Right cardiac atrium (tissue), 5 donors: ENCODE data around the gene RLF. TPM values are rescaled to one million over a fixed set of nuclear protein-coding genes. Genes with fewer than 3 reads are reported as not detected.
"Not testable (repeated sequence)": the region's sequence is repeated elsewhere in the genome, so short reads cannot be mapped to it uniquely, and the experiment has no call there.

Experiments
- ATAC-seq, 2 donors: fragments of 200-7000 bp; cut with Tn5 transposase; one replicate each; pipeline versions ENCODE4 v1.8.0 to v1.9.1; 2020; ENCODE audit warnings: moderate library complexity in 2 of 2, mild to moderate bottlenecking in 1 of 2
- DNase-seq, 3 donors: peaks; one replicate each; pipeline ENCODE4 v3.0.0-alpha.2; 2020
- H3K27ac ChIP-seq: one replicate; pipeline ENCODE4 v1.5.1; 2013; ENCODE audit warnings: mild to moderate bottlenecking, low read length, control low read depth, moderate library complexity
- H3K27me3 ChIP-seq: one replicate; pipeline ENCODE4 v1.6.1; 2013; ENCODE audit not compliant: control insufficient read depth, insufficient read depth
- H3K4me1 ChIP-seq: one replicate; pipeline ENCODE4 v1.6.1; 2013; ENCODE audit warnings: low read length; ENCODE audit not compliant: control insufficient read depth, insufficient read depth
- H3K4me3 ChIP-seq: one replicate; pipeline ENCODE4 v1.5.1; 2013; ENCODE audit warnings: low read length, control low read depth
- H3K9me3 ChIP-seq: one replicate; pipeline ENCODE4 v1.6.1; 2013; ENCODE audit warnings: low read length; ENCODE audit not compliant: control insufficient read depth
- WGBS: extraction: QIAGEN DNeasy Blood & Tissue Kit; methylation state at CpG from one replicate; pipeline ENCODE4 v1.1.7; 2013; 5-methylcytosine and 5-hydroxymethylcytosine counted together
- intact Hi-C, 4 donors: fragments of 100-400 bp; cut with DNase I; formaldehyde crosslinking; loops; one replicate each; pipeline versions ENCODE4 v1.11.0 to v1.14.0; 2022 to 2023
- polyA plus RNA-seq: library from polyadenylated mRNA; stranded (reverse); fragments of 200-250 nt; gene quantifications from one replicate; pipeline ENCODE4 v1.2.3, GENCODE V29; 2013
- total RNA-seq, 4 donors: library from RNA; stranded (reverse); fragmentation: NEBNext Ultra II Directional; extraction: Animal tissue kit (Norgen Biotek cat#: 25700); gene quantifications; one replicate each; pipeline ENCODE4 v1.2.1, GENCODE V29; 2021
- donor health status: healthy with polysubstance abuse.
- donor health status: DM: no; HTN: yes; CAD: no.
- donor health status: DM: no; HTN: no; CAD: no.
- donor health status: DM: no; HTN: yes; CAD: no; lungs with severe emphysema.
- donor health status: DM: yes; HTN: yes; CAD: no.

Gene RLF
- total and polyA plus RNA-seq, 5 donors = 4.9 to 14.9 (median 14.1) TPM

DNA sequence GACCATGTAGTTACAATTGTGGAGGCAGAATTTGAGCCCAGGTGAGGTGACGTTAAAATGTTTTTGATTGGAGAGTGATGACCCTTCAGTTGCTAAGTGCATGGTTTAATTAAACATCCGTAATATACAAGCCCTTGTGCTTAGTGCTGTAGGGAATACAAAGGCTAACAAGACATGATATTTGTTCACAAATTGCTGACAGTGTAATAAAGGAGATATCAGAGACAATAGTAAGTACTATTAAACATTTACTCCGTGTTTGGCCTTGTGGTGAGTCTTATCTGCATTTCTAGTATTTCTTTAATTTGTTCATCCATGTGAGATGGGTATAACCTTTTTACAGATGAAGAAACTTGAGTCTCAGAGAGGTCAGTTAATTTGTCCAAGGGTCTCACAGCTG is 37.9 kb downstream of the RLF start:
- H3K9me3 ChIP-seq = no peaks in the 10 kb centered on the region
- no peaks in the 10 kb centered on the region for H3K27me3 ChIP-seq
- no peak for DNase-seq
- ATAC-seq = no peak
- peaks cover 1% of the 10 kb centered on the region for H3K4me1 ChIP-seq
- no peak overlapping the region for H3K4me3 ChIP-seq
- WGBS = 89% methylated on average over 3 of the region's 3 CpGs
- no peak overlapping the region for H3K27ac ChIP-seq
- intact Hi-C loops = no loop called here

DNA sequence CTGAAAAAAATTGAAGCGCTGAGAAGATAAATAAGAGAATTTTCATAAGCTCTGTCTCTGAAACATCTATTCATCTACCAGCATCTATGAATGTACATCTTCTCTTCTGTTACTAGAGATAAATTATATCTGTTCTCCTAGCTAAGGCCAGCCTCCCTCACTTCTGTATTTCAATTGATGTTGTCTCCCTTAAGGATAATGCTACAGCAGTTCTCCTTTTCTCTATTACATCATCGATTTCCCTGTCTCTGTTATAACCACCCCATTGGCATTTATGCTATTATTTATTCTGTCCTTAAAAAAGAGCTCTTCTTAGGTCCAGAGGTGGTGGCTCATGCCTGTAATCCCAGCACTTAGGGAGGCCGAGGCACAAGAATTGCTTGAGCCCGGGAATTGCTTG is 43.7 kb downstream of the RLF start:
- H3K9me3 ChIP-seq = no peaks in the 10 kb centered on the region
- DNase-seq (no peak), ATAC-seq (no peak)
- no peaks in the 10 kb centered on the region for H3K27me3 ChIP-seq
- peaks cover 1% of the 10 kb centered on the region for H3K4me1 ChIP-seq
- H3K4me3 ChIP-seq = no peak overlapping the region
- 94% methylated on average over 4 of the region's 4 CpGs for WGBS
- no peak overlapping the region for H3K27ac ChIP-seq
- intact Hi-C loops = no loop called here

DNA sequence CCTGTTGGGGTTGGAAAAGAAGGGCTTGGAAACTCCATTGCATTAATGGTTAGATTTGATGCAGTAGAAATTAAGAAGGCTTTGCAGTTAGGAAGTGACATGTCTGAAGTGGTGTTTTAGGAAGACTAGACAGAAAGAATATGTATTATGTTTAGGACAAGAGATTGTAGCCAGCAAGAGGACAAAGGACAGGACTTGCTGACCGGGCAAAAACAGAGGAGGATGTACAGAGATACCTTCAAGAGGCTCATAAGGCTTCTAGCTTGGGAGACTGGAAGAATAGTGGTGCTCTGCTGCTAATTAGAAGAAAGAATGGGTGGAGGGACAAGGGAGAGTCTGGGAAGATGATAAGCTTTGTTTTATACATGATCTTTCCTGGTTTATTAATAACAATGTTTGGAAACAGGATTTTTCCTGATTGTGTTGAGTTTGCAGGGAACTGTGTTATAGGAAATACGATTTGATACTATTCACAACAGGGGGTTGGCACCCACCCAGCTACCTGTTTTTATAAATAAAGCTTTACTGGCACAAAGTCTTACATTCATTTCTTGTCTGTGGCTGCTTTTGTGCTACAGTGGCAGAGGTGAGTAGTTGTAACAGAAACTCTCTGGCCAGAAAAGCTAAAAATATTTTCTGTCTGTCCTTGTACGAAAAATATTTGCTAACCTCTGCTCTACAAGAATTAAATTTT is 49.5 kb downstream of the RLF start:
- WGBS = 74% methylated on average over 3 of the region's 3 CpGs
- ATAC-seq (no peak), DNase-seq (no peak)
- Histone ChIP-seq H3K9me3 (no peaks in the 10 kb centered on the region), H3K4me3 (no peak overlapping the region), H3K27me3 (no peaks in the 10 kb centered on the region), H3K27ac (no peak overlapping the region), H3K4me1 (no peaks in the 10 kb centered on the region)
- intact Hi-C loops = no loop called here

DNA sequence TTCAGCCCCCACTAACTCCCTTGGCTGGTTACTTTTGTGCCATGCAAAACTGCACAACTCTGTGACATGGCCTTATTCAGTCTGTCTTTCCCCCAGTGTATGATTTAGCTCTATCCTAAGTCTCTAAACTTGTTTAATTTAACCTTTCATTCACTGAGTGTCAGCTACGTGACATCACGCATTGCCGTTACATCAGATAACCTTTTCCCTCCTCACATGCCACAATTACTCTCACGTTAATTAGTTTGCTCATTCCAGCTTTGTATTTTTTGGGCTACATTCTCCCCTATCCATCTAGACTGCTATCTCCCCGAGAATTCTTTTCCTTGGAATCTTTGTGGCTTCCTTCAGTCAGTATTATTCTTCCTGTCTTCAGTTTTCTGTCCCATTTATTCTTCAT is 57.1 kb downstream of the RLF start:
- intact Hi-C loops = no loop called here
- H3K4me1 ChIP-seq = no peaks in the 10 kb centered on the region
- no peaks in the 10 kb centered on the region for H3K9me3 ChIP-seq
- H3K27ac ChIP-seq = no peak overlapping the region
- H3K27me3 ChIP-seq = no peaks in the 10 kb centered on the region
- DNase-seq (no peak), ATAC-seq (no peak)
- WGBS = 88% methylated on average over 5 of the region's 5 CpGs
- H3K4me3 ChIP-seq = no peak overlapping the region

DNA sequence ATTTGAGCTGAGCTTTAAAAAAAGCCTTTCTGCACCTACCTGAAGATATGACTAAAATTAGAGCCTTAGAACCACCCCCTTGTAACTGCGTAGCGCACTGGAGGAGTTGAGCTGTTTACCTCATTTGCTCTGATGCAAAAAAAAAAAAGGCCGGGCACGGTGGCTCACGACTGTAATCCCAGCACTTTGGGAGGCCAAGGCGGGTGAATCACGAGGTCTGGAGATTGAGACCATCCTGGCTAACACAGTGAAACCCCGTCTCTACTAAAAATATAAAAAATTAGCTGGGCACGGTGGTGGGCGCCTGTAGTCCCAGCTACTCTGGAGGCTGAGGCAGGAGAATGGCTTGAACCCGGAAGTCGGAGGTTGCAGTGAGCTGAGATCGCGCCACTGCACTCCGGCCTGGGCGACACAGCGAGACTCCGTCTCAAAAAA is 60.3 kb downstream of the RLF start:
- H3K27ac ChIP-seq, ATAC-seq, H3K27me3 ChIP-seq, H3K9me3 ChIP-seq, H3K4me3 ChIP-seq, H3K4me1 ChIP-seq, intact Hi-C loops, DNase-seq: not testable (repeated sequence)
- WGBS = 95% methylated on average over 18 of the region's 18 CpGs

DNA sequence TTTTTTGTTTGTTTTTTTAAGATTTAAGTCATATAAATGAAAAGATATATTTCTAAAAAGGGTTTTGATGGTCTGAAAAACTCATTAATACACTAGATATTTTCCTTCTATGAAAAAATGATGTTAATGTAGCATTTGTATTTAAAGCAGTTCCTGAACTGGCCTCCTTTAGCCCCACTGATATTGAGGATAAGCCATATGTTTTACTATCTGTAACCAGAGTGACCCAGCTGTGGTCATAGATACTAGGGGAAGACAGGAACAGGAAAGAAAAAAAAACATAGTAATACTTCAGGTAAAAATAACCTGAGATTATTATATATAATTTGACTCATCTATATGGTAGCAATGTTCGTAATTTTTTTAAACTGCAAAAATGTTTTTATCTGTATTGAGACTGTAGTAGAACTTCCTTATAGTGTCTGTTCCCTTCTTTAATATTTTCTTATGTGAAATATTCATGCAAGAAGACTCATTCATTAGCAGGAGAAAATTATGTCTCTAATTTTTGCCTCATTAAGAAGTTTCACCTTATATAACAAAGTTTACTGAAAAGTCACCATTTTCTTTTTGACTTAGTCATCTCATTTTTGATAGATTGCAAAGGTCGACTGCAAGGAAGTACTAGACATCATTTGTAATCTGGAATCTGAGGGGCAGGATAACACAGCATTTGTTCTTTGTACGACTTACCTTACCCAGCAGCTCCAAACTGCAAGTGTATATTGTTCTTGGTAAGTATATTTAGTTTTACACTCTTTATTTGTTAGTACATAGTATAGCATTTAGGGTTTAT is 61.0 kb downstream of the RLF start:
- 76% methylated on average over 3 of the region's 3 CpGs for WGBS
- no peak overlapping the region for H3K27ac ChIP-seq
- no peaks in the 10 kb centered on the region for H3K27me3 ChIP-seq
- no peak for ATAC-seq
- no peak for DNase-seq
- H3K9me3 ChIP-seq = no peaks in the 10 kb centered on the region
- no peaks in the 10 kb centered on the region for H3K4me1 ChIP-seq
- intact Hi-C loops = no loop called here
- H3K4me3 ChIP-seq = no peak overlapping the region

DNA sequence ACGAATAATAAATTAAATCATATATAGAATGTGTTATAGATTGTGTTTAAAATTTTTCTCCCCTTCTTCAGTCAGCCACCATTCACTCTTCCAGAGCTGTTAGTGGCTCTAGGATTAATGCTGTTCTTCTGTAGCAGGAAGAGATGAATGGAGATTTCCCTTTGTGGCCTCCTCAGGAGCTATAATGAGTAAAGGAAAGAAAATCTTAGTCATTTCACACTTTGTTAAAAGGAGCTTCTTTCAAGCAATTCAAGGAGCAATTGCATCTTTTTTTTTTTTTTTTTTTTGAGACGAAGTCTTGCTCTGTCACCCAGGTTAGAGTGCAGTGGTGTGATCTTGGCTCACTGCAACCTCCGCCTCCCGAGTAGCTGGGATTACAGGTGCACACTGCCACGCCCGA is 62.9 kb downstream of the RLF start:
- Histone ChIP-seq H3K9me3 (no peaks in the 10 kb centered on the region), H3K4me3 (no peak overlapping the region), H3K27me3 (no peaks in the 10 kb centered on the region), H3K27ac (no peak overlapping the region), H3K4me1 (no peaks in the 10 kb centered on the region)
- ATAC-seq (no peak), DNase-seq (no peak)
- WGBS = 91% methylated on average over 6 of the region's 6 CpGs
- intact Hi-C loops = no loop called here

DNA sequence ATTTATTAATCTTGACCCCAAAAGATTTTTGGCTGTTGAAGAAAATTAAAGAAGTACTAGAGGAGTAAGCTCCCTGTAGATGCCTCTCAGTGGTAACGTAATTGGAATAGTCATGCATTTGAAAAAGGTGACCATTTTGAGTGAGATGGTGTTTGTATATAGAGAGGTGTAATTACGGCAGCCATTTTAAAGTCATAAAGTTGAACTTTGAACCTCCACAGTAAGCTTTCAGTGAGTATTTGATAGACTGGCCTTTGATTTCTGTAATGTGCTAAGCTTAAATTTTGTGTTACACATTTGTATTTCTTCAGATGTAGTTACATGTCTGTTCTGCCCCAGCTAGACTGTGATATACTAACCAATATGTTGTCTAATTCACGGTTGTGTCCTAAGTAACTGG is 65.0 kb downstream of the RLF start:
- Histone ChIP-seq H3K4me1 (no peaks in the 10 kb centered on the region), H3K27me3 (no peaks in the 10 kb centered on the region), H3K27ac (no peak overlapping the region), H3K4me3 (no peak overlapping the region), H3K9me3 (no peaks in the 10 kb centered on the region)
- no peak for ATAC-seq
- no peak for DNase-seq
- intact Hi-C loops = no loop called here
- WGBS = 95% methylated on average over 3 of the region's 3 CpGs

DNA sequence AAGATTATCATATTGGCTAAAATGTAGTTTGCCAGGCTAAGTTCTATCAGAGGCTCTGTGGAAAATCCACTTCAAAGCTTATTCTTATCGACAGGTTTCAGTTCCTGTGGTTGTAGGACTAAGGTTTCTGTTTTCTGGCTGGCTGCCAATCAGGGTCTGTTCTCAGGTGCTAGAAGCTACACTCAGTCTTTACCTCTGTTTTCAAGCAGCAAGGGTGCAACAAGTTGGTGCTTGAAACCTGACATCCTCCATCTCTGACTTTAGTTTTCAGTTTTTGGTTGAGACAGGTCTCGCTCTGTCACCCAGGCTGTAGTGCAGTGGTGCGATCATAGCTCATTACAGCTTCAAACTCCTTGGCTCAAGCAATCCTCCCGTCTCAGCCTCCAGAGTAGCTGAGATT is 71.3 kb downstream of the RLF start:
- intact Hi-C loops = no loop called here
- no peak overlapping the region for H3K4me3 ChIP-seq
- H3K4me1 ChIP-seq = no peaks in the 10 kb centered on the region
- H3K27me3 ChIP-seq = no peaks in the 10 kb centered on the region
- no peak for ATAC-seq
- no peak overlapping the region for H3K27ac ChIP-seq
- no peak for DNase-seq
- no peaks in the 10 kb centered on the region for H3K9me3 ChIP-seq
- WGBS = 90% methylated on average over 4 of the region's 4 CpGs

DNA sequence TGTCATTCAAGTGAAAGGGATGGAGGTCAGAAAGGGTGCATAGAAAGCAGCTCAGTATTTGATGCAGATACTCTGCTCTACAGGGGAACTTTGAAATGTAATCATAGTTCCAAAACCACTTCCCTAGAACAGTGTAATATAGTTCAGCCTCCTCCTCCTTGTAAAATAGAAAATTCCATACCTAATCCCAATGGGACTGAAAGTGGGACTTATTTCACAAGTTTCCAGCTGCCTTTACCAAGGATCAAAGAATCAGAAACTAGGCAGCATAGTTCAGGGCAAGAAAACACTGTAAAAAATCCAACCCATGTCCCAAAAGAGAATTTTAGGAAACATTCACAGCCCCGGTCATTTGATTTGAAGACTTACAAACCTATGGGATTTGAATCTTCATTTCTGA is 78.4 kb downstream of the RLF start:
- no peak for ATAC-seq
- peaks cover 1% of the 10 kb centered on the region for H3K4me1 ChIP-seq
- H3K27ac ChIP-seq = no peak overlapping the region
- WGBS = 85% methylated on average over 1 of the region's 1 CpG
- DNase-seq = no peak
- H3K9me3 ChIP-seq = no peaks in the 10 kb centered on the region
- H3K4me3 ChIP-seq = no peak overlapping the region
- intact Hi-C loops = no loop called here
- no peaks in the 10 kb centered on the region for H3K27me3 ChIP-seq

DNA sequence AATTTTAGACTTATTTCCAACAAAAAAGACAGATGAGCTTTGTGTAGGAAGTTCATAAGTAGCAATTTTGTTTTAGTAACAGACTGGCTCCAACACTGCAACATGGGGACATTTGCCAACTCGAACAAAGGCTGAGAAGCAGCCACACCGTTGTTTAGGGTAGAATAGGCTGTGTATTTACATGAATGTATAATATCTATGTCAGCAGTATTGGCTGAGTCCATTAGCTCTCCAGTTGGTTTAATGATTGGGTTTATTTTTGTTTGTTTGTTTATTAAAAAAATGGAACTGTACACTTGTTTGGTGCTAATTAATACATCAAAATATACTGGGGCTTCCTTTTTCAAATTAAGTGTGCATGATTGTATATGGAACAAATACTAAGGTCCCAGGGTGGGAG is 79.2 kb downstream of the RLF start:
- WGBS = 88% methylated on average over 2 of the region's 2 CpGs
- H3K4me3 ChIP-seq = no peak overlapping the region
- no peak for DNase-seq
- peaks cover 2% of the 10 kb centered on the region for H3K4me1 ChIP-seq
- intact Hi-C loops = no loop called here
- ATAC-seq = no peak
- no peaks in the 10 kb centered on the region for H3K27me3 ChIP-seq
- no peaks in the 10 kb centered on the region for H3K9me3 ChIP-seq
- no peak overlapping the region for H3K27ac ChIP-seq
